T-cell (primary cell): ENCODE data around the gene SPTB. TPM values are rescaled to one million over a fixed set of nuclear protein-coding genes. Genes with fewer than 3 reads are reported as not detected.

Experiments
- ATAC-seq, 4 experiments: fragments of 200-7000 bp in 3 of 4; fragments of 150-1000 bp in 1 of 4; cut with Tn5 transposase; replicated peaks in 1 of 4; 1 replicate in 3 of 4; 2 replicates in 1 of 4; pipeline ENCODE4 v1.10.0; 2021; ENCODE audit warnings: moderate library complexity in 3 of 4, mild to moderate bottlenecking in 2 of 4, moderate number of reproducible peaks in 1 of 4
- CTCF ChIA-PET, 2 donors: fragments of 300-600 bp; sonication (Branson Sonifier 250); formaldehyde crosslinking; loops; one replicate each; lab custom pipeline; 2022; ENCODE audit warnings: antibody characterized with exemption in 2 of 2; lab: Charles Lee
- POLR2A ChIA-PET, 2 donors: fragments of 300-600 bp; sonication (Branson Sonifier 250); formaldehyde crosslinking; loops; one replicate each; lab custom pipeline; 2022; ENCODE audit warnings: antibody characterized with exemption in 2 of 2; lab: Charles Lee
- DNase-seq, 35 experiments: peaks; one replicate each; pipeline versions ENCODE4 v3.0.0 to v3.0.0-alpha.2; 2013 to 2023
- H3K27ac ChIP-seq: one replicate; pipeline ENCODE4 v1.5.1; 2013; ENCODE audit warnings: low read length
- H3K27me3 ChIP-seq, 2 experiments: replicated peaks in 1 of 2; 1 replicate in 1 of 2; 2 replicates in 1 of 2; pipeline versions ENCODE4 v1.6.1 to v1.7.0; 2013; ENCODE audit warnings: low read length in 1 of 2, mixed read lengths in 1 of 2; ENCODE audit not compliant: control insufficient read depth in 2 of 2, insufficient read depth in 2 of 2; ENCODE audit errors: extremely low read depth in 1 of 2
- H3K36me3 ChIP-seq, 2 donors: 1 replicate in 1 of 2; 2 replicates in 1 of 2; pipeline versions ENCODE4 v1.6.1 to v1.7.0; 2013; ENCODE audit warnings: low read length in 1 of 2; ENCODE audit not compliant: control insufficient read depth in 2 of 2, insufficient read depth in 1 of 2; ENCODE audit errors: extremely low read depth in 1 of 2
- H3K4me1 ChIP-seq, 2 experiments: 1 replicate in 1 of 2; 2 replicates in 1 of 2; pipeline versions ENCODE4 v1.6.1 to v1.7.0; 2013; ENCODE audit warnings: low read length in 2 of 2, mixed read lengths in 1 of 2; ENCODE audit not compliant: insufficient read depth in 2 of 2, control insufficient read depth in 1 of 2; ENCODE audit errors: extremely low read depth in 1 of 2
- H3K4me3 ChIP-seq, 2 donors: 1 replicate in 1 of 2; 2 replicates in 1 of 2; pipeline versions ENCODE4 v1.5.1 to v1.7.0; 2013; ENCODE audit warnings: mild to moderate bottlenecking in 2 of 2, low read length in 1 of 2, moderate library complexity in 1 of 2; ENCODE audit not compliant: control insufficient read depth in 1 of 2; ENCODE audit errors: extremely low read depth in 1 of 2
- H3K9me3 ChIP-seq: 2 replicates; pipeline ENCODE4 v1.7.0; 2013
- H3K27ac Mint-ChIP-seq, 2 donors: one replicate each; pipeline ENCODE4 v1.8.0; 2020 to 2021; ENCODE audit warnings: mild to moderate bottlenecking in 2 of 2, mixed read lengths in 2 of 2
- H3K27me3 Mint-ChIP-seq, 2 donors: one replicate each; pipeline ENCODE4 v1.8.0; 2021 to 2022; ENCODE audit warnings: mixed read lengths in 2 of 2
- H3K36me3 Mint-ChIP-seq: one replicate; pipeline ENCODE4 v1.8.0; 2021; ENCODE audit warnings: mixed read lengths
- H3K4me1 Mint-ChIP-seq, 3 donors: one replicate each; pipeline ENCODE4 v1.8.0; 2020 to 2022; ENCODE audit warnings: mixed read lengths in 3 of 3, mild to moderate bottlenecking in 1 of 3
- H3K4me3 Mint-ChIP-seq, 3 donors: one replicate each; pipeline ENCODE4 v1.8.0; 2020 to 2022; ENCODE audit warnings: mild to moderate bottlenecking in 3 of 3, mixed read lengths in 3 of 3, moderate library complexity in 3 of 3
- H3K9me3 Mint-ChIP-seq, 3 donors: one replicate each; pipeline ENCODE4 v1.8.0; 2020 to 2022; ENCODE audit warnings: mixed read lengths in 3 of 3
- WGBS: methylation state at CpG from one replicate; pipeline ENCODE4 v1.1.5; 2013; ENCODE audit warnings: missing lambda C conversion rate; ENCODE audit not compliant: insufficient coverage; 5-methylcytosine and 5-hydroxymethylcytosine counted together
- total RNA-seq, 35 experiments: library from RNA in 6 of 35; stranded (reverse) in 6 of 35; fragments of 120-200 nt in 1 of 35; gene quantifications; one replicate each; pipeline versions ENCODE4 v1.2.1 to v1.2.4 and lab custom pipeline; 2013 to 2026

Gene SPTB
- total RNA-seq, 5 donors from 2014 or later (not counting 1 experiment from before 2014, with no cell fraction given) = 0.07 to 0.13 (median 0.09) TPM

GRCh38 chr14:64835431-64835830 lies 44.3 kb downstream of the SPTB start:
- H3K4me3 ChIP-seq = no peak overlapping the region
- WGBS = 76% methylated on average over 3 of the region's 5 CpGs
- DNase-seq (no peak), ATAC-seq (no peak)
- no peaks in the 10 kb centered on the region for H3K36me3 ChIP-seq
- Mint-ChIP-seq H3K4me3 (no peak overlapping the region), H3K27ac (no peak overlapping the region), H3K4me1 (no peaks in the 10 kb centered on the region), H3K36me3 (no peaks in the 10 kb centered on the region), H3K9me3 (no peaks in the 10 kb centered on the region), H3K27me3 (peaks cover 6 to 15% of the 10 kb centered on the region in 2 donors)
- no peaks in the 10 kb centered on the region for H3K9me3 ChIP-seq
- ChIA-PET CTCF (interaction anchor here (0.6 to 1.0 kb wide), 4 partner anchors 56 to 433 kb away, joined by 3 read pairs; no protein-coding TSS in a partner anchor), POLR2A (interaction anchor here in 1 of 2 donors (0.6 kb wide), 1 partner anchor 504 kb away, joined by 6 read pairs; no protein-coding TSS in a partner anchor)
- H3K4me1 ChIP-seq = no peaks in the 10 kb centered on the region
- H3K27me3 ChIP-seq = peaks cover 0 to 26% of the 10 kb centered on the region in 2 experiments
- H3K27ac ChIP-seq = no peak overlapping the region

GRCh38 chr14:64834965-64835364 lies 44.7 kb downstream of the SPTB start:
- WGBS = 63% methylated on average over 2 of the region's 3 CpGs
- Histone ChIP-seq H3K36me3 (no peaks in the 10 kb centered on the region), H3K27ac (no peak overlapping the region), H3K27me3 (peaks cover 0 to 27% of the 10 kb centered on the region in 2 experiments), H3K9me3 (no peaks in the 10 kb centered on the region), H3K4me3 (no peak overlapping the region), H3K4me1 (no peaks in the 10 kb centered on the region)
- H3K27me3 Mint-ChIP-seq = peaks cover 6 to 14% of the 10 kb centered on the region in 2 donors
- ChIA-PET POLR2A (interaction anchor here in 1 of 2 donors (0.6 kb wide), 1 partner anchor 504 kb away, joined by 6 read pairs; no protein-coding TSS in a partner anchor), CTCF (interaction anchor here (0.6 to 1.0 kb wide), 4 partner anchors 57 to 432 kb away, joined by 3 read pairs; no protein-coding TSS in a partner anchor)
- H3K4me1 Mint-ChIP-seq = no peaks in the 10 kb centered on the region
- no peak overlapping the region for H3K4me3 Mint-ChIP-seq
- H3K36me3 Mint-ChIP-seq = no peaks in the 10 kb centered on the region
- ATAC-seq (no peak), DNase-seq (no peak)
- no peak overlapping the region for H3K27ac Mint-ChIP-seq
- H3K9me3 Mint-ChIP-seq = no peaks in the 10 kb centered on the region

DNA sequence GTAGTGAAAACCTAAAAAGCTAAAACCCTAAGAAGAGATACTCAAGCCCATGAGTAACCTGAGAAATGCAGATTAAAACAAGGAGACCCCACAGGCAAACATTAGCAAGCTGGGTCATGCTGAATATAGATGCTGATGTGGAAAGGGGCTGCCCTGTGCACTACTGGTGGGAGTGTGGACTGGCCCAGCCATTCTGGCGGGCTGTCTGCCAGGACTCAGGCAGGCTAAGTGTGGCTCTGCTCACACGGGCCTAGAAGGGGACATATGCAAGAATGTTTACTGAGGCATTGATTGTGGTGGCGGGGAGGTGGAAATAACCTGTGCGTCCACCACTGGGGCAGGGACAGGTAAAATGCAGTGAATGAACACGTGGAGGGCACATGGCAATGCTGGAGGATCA lies 48.3 kb downstream of the SPTB start:
- Mint-ChIP-seq H3K4me3 (no peak overlapping the region), H3K27ac (no peak overlapping the region)
- no peak for ATAC-seq

DNA sequence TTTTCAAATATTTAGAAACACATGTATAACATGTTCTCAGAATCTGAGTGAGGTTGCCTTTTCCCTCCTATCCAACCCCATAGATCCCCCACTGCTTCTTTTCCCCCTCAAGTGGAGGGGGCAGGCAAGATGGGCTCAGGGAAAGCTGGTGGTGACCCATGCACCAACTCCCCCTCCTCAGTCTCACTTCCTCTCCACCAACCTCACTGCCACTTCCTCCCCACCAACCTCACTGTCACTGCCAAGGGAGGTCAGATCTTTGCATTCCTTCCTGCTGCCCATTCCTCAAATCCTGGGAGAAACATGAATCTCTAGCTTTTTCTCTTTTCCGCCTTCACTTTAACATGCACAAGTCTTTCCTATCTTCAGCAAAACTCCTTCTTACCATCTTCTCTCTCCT lies 48.7 kb downstream of the SPTB start:
- Mint-ChIP-seq H3K36me3 (no peaks in the 10 kb centered on the region), H3K4me3 (no peak overlapping the region), H3K27ac (no peak overlapping the region), H3K9me3 (no peaks in the 10 kb centered on the region), H3K27me3 (peaks cover 0 to 5% of the 10 kb centered on the region in 2 donors), H3K4me1 (no peaks in the 10 kb centered on the region)
- no peak overlapping the region for H3K27ac ChIP-seq
- H3K27me3 ChIP-seq = peaks cover 0 to 20% of the 10 kb centered on the region in 2 experiments
- ChIA-PET CTCF (no interaction called here), POLR2A (no interaction called here)
- H3K36me3 ChIP-seq = no peaks in the 10 kb centered on the region
- 100% methylated on average over 1 of the region's 1 CpG for WGBS
- no peaks in the 10 kb centered on the region for H3K4me1 ChIP-seq
- DNase-seq (no peak), ATAC-seq (no peak)
- no peaks in the 10 kb centered on the region for H3K9me3 ChIP-seq
- H3K4me3 ChIP-seq = no peak overlapping the region

More for the DNA sequence above, 48.3 kb downstream of the SPTB start:
- DNase-seq = no peak
- 81% methylated on average over 4 of the region's 5 CpGs for WGBS
- H3K4me1 Mint-ChIP-seq = no peaks in the 10 kb centered on the region
- H3K27me3 Mint-ChIP-seq = peaks cover 0 to 6% of the 10 kb centered on the region in 2 donors
- H3K36me3 Mint-ChIP-seq = no peaks in the 10 kb centered on the region
- H3K9me3 Mint-ChIP-seq = no peaks in the 10 kb centered on the region
- Histone ChIP-seq H3K27me3 (peaks cover 0 to 20% of the 10 kb centered on the region in 2 experiments), H3K4me1 (no peaks in the 10 kb centered on the region), H3K9me3 (no peaks in the 10 kb centered on the region), H3K36me3 (no peaks in the 10 kb centered on the region), H3K4me3 (no peak overlapping the region), H3K27ac (no peak overlapping the region)
- CTCF ChIA-PET = no interaction called here
- POLR2A ChIA-PET = interaction anchor here in 1 of 2 donors (0.7 kb wide), 1 partner anchor 10 kb away, joined by 3 read pairs; no protein-coding TSS in a partner anchor

- peaks cover 3 to 7% (median 4%) of the 10 kb centered on the region in 3 donors for H3K4me1 Mint-ChIP-seq
- CTCF ChIA-PET = interaction anchor here in 1 of 2 donors (1.2 kb wide), 1 partner anchor 64 kb away, joined by 3 read pairs; no protein-coding TSS in a partner anchor
- Histone ChIP-seq H3K4me3 (no peak overlapping the region), H3K27ac (no peak overlapping the region), H3K9me3 (no peaks in the 10 kb centered on the region), H3K36me3 (no peaks in the 10 kb centered on the region), H3K27me3 (peaks cover 0 to 24% of the 10 kb centered on the region in 2 experiments), H3K4me1 (peaks cover 0 to 6% of the 10 kb centered on the region in 2 experiments)
- H3K36me3 Mint-ChIP-seq = no peaks in the 10 kb centered on the region
- H3K9me3 Mint-ChIP-seq = no peaks in the 10 kb centered on the region
- ATAC-seq = no peak
- no peak for DNase-seq
- H3K27ac Mint-ChIP-seq = no peak overlapping the region
- no CpG with 5 or more reads among the region's 3 CpGs for whole genome bisulfite sequencing
- H3K4me3 Mint-ChIP-seq = no peak overlapping the region
- POLR2A ChIA-PET = no interaction called here
- peaks cover 3 to 10% of the 10 kb centered on the region in 2 donors for H3K27me3 Mint-ChIP-seq
These were observed 51.6 kb downstream of the SPTB start for GRCh38 chr14:64828071-64828470.

DNA sequence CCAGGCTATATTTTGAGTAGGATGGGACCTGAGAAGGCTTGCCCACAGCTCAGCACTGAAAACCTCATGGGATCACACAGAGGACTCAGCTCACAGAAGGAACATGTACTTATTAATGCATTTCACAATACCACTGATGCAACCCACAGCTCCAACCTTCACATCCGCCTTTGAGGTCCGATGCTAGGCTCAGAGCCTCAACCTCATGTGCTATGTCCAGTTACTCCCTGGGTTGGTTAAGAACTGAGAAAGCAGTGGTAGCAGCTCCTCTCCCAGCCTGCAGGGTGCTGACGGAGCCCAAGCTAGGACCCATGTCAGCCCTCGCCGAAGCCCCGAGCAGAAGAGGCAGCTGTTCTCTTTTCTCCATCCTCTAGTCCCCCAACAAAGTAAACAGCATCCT lies 52.9 kb downstream of the SPTB start:
- ChIA-PET POLR2A (no interaction called here), CTCF (interaction anchor here in 1 of 2 donors (1.0 kb wide), 1 partner anchor 65 kb away, joined by 3 read pairs; no protein-coding TSS in a partner anchor)
- no peak for ATAC-seq
- H3K36me3 ChIP-seq = no peaks in the 10 kb centered on the region
- H3K4me1 Mint-ChIP-seq = peaks cover 5 to 10% (median 6%) of the 10 kb centered on the region in 3 donors
- H3K36me3 Mint-ChIP-seq = no peaks in the 10 kb centered on the region
- H3K27me3 Mint-ChIP-seq = peaks cover 4 to 13% of the 10 kb centered on the region in 2 donors
- no peak overlapping the region for H3K4me3 ChIP-seq
- H3K9me3 ChIP-seq = no peaks in the 10 kb centered on the region
- no peak overlapping the region for H3K27ac ChIP-seq
- peaks cover 0 to 8% of the 10 kb centered on the region in 2 experiments for H3K4me1 ChIP-seq
- H3K27me3 ChIP-seq = peaks cover 0 to 31% of the 10 kb centered on the region in 2 experiments
- no peak overlapping the region for H3K27ac Mint-ChIP-seq
- no peak overlapping the region for H3K4me3 Mint-ChIP-seq
- 93% methylated on average over 3 of the region's 6 CpGs for WGBS
- H3K9me3 Mint-ChIP-seq = no peaks in the 10 kb centered on the region
- DNase-seq = no peak
